CD14-positive monocyte (primary cell): ENCODE data around the gene ZNF565. TPM values are rescaled to one million over a fixed set of nuclear protein-coding genes. Genes with fewer than 3 reads are reported as not detected.

Experiments
- DNase-seq, 3 donors: peaks; one replicate each; pipeline ENCODE4 v3.0.0-alpha.2; 2011 to 2022
- H2AFZ ChIP-seq: 2 replicates; pipeline ENCODE4 v1.6.0; 2012; ENCODE audit warnings: mild to moderate bottlenecking, low read depth, low read length, inconsistent platforms; ENCODE audit not compliant: insufficient read depth, poor library complexity, severe bottlenecking
- H3K27ac ChIP-seq, 2 donors: 1 replicate in 1 of 2; 2 replicates in 1 of 2; pipeline ENCODE4 v1.5.1; 2012 to 2013; ENCODE audit warnings: low read length in 2 of 2, control low read depth in 1 of 2, inconsistent platforms in 1 of 2, low read depth in 1 of 2, mild to moderate bottlenecking in 1 of 2
- H3K27me3 ChIP-seq, 2 donors: one replicate each; pipeline versions ENCODE4 v1.6.0 to v1.6.1; 2011 to 2013; ENCODE audit warnings: low read length in 2 of 2; ENCODE audit not compliant: control insufficient read depth in 2 of 2, insufficient read depth in 2 of 2
- H3K36me3 ChIP-seq, 2 donors: replicated peaks in 1 of 2; 1 replicate in 1 of 2; 2 replicates in 1 of 2; pipeline versions ENCODE4 v1.5.1 to v1.6.1; 2012 to 2013; ENCODE audit warnings: low read length in 2 of 2, control low read depth in 1 of 2, inconsistent platforms in 1 of 2, mild to moderate bottlenecking in 1 of 2; ENCODE audit not compliant: insufficient read depth in 2 of 2, control insufficient read depth in 1 of 2
- H3K4me1 ChIP-seq, 2 donors: 1 replicate in 1 of 2; 2 replicates in 1 of 2; pipeline versions ENCODE4 v1.5.1 to v1.6.1; 2012 to 2013; ENCODE audit warnings: low read length in 2 of 2, control low read depth in 1 of 2, inconsistent platforms in 1 of 2, mild to moderate bottlenecking in 1 of 2, moderate library complexity in 1 of 2; ENCODE audit not compliant: insufficient read depth in 2 of 2, control insufficient read depth in 1 of 2
- H3K4me2 ChIP-seq: replicated peaks from 2 replicates; pipeline ENCODE3; 2012; ENCODE audit warnings: low read length, moderate library complexity, mild to moderate bottlenecking; ENCODE audit not compliant: poor library complexity, severe bottlenecking; ENCODE audit errors: extremely low read depth
- H3K4me3 ChIP-seq, 3 experiments: fragments of 200-600 bp in 1 of 3; sonication (generic) in 1 of 3; replicated peaks in 1 of 3; 1 replicate in 2 of 3; 2 replicates in 1 of 3; pipeline ENCODE4 v1.5.1; 2011 to 2013; ENCODE audit warnings: low read length in 3 of 3, mild to moderate bottlenecking in 3 of 3, control low read depth in 2 of 3, low read depth in 2 of 3, inconsistent platforms in 1 of 3, moderate library complexity in 1 of 3
- H3K79me2 ChIP-seq: 2 replicates; pipeline ENCODE4 v1.6.0; 2012; ENCODE audit warnings: mild to moderate bottlenecking, control low read depth, inconsistent platforms, low read length, moderate library complexity; ENCODE audit not compliant: insufficient read depth
- H3K9ac ChIP-seq: 2 replicates; pipeline ENCODE4 v1.6.0; 2017; ENCODE audit warnings: low read length, mild to moderate bottlenecking; ENCODE audit not compliant: insufficient read depth, poor library complexity, severe bottlenecking
- H3K9me3 ChIP-seq, 2 donors: replicated peaks in 1 of 2; 1 replicate in 1 of 2; 2 replicates in 1 of 2; pipeline versions ENCODE4 v1.5.1 to v1.6.1; 2012 to 2013; ENCODE audit warnings: low read length in 2 of 2, control low read depth in 1 of 2; ENCODE audit not compliant: control insufficient read depth in 1 of 2, insufficient read depth in 1 of 2
- H4K20me1 ChIP-seq: 2 replicates; pipeline ENCODE4 v1.6.0; 2012; ENCODE audit warnings: mild to moderate bottlenecking, low read length, control low read depth, moderate library complexity; ENCODE audit not compliant: insufficient read depth
- H3K27ac Mint-ChIP-seq, 7 donors: one replicate each; pipeline ENCODE4 v1.8.0; 2020; ENCODE audit warnings: mild to moderate bottlenecking in 7 of 7, mixed read lengths in 7 of 7, moderate library complexity in 6 of 7, inconsistent platforms in 2 of 7
- H3K27me3 Mint-ChIP-seq, 3 donors: one replicate each; pipeline ENCODE4 v1.8.0; 2021 to 2022; ENCODE audit warnings: low read depth in 3 of 3, mild to moderate bottlenecking in 3 of 3, mixed read lengths in 3 of 3, moderate library complexity in 3 of 3, inconsistent platforms in 1 of 3
- H3K36me3 Mint-ChIP-seq, 2 donors: one replicate each; pipeline ENCODE4 v1.8.0; 2020; ENCODE audit warnings: mixed read lengths in 2 of 2, inconsistent platforms in 1 of 2, mild to moderate bottlenecking in 1 of 2
- H3K4me1 Mint-ChIP-seq: one replicate; pipeline ENCODE4 v1.8.0; 2020; ENCODE audit warnings: mild to moderate bottlenecking, mixed read lengths
- H3K4me3 Mint-ChIP-seq, 2 donors: one replicate each; pipeline ENCODE4 v1.8.0; 2020; ENCODE audit warnings: mild to moderate bottlenecking in 2 of 2, mixed read lengths in 2 of 2, moderate library complexity in 1 of 2
- H3K9me3 Mint-ChIP-seq, 7 donors: one replicate each; pipeline ENCODE4 v1.8.0; 2020 to 2022; ENCODE audit warnings: mixed read lengths in 7 of 7, mild to moderate bottlenecking in 6 of 7, moderate library complexity in 6 of 7, inconsistent platforms in 2 of 7
- WGBS: methylation state at CpG from one replicate; pipeline ENCODE4 v1.1.5; 2013; ENCODE audit warnings: missing lambda C conversion rate; ENCODE audit not compliant: insufficient coverage; 5-methylcytosine and 5-hydroxymethylcytosine counted together
- intact Hi-C, 2 donors: fragments of 100-400 bp; cut with micrococcal nuclease; formaldehyde crosslinking; loops; one replicate each; pipeline versions ENCODE4 v1.15.0 to v1.15.1; 2023
- polyA plus RNA-seq, 3 donors: library from polyadenylated mRNA; depleted of rRNA in 1 of 3; unstranded in 2 of 3; stranded (reverse) in 1 of 3; fragments of 300-500 nt in 2 of 3; fragments of >200 nt in 1 of 3; fragmentation: Illumina TruSeq in 2 of 3; gene quantifications; 1 replicate in 2 of 3; 2 replicates in 1 of 3; pipeline ENCODE4 v1.2.3, GENCODE V29; 2012 to 2021
- TF ChIP-seq, protein P1 (sequence below): fragments of 200-600 bp; IDR thresholded peaks from one replicate; pipeline ENCODE4 v1.8.0; 2022; ENCODE audit warnings: antibody characterized with exemption, mild to moderate bottlenecking

Gene ZNF565
- polyA plus RNA-seq, 3 donors: 1.5 to 3.5 (median 2.1) TPM

DNA sequence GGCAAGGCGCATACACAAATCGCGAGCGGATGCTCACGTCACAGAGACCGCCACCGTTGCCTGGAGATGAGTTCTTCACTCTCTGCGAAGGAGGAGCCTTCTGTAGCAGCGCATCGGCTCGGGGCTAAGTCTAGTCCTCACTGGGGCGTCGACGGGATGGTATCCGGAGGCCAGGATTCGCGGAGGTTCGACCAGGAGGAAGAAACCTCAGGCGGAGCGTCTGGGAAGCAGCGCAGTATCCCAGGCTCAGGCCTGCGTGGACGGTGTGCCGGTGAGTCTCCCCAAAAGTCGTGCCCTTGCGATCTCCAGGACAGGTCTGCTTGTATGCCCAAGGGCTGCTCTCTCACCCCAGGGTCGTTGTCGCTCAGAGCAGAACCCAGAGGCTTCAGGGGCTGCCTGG, 40.9 kb upstream of the ZNF565 start:
- Histone ChIP-seq H3K4me1 (no peaks in the 10 kb centered on the region), H3K79me2 (no peaks in the 10 kb centered on the region), H3K4me2 (no peak overlapping the region), H3K27ac (no peak overlapping the region), H3K9ac (no peak overlapping the region), H3K9me3 (peaks cover 80 to 83% of the 10 kb centered on the region in 2 donors), H3K36me3 (no peaks in the 10 kb centered on the region), H3K4me3 (no peak overlapping the region), H4K20me1 (no peaks in the 10 kb centered on the region), H3K27me3 (no peaks in the 10 kb centered on the region), H2AFZ (no peak overlapping the region)
- 95% methylated on average over 23 of the region's 28 CpGs for WGBS
- intact Hi-C loops: no loop called here
- Mint-ChIP-seq H3K9me3 (peaks cover 15 to 64% (median 28%) of the 10 kb centered on the region in 7 donors), H3K36me3 (no peaks in the 10 kb centered on the region), H3K27ac (no peak overlapping the region), H3K27me3 (peaks cover 2 to 7% (median 5%) of the 10 kb centered on the region in 3 donors), H3K4me1 (no peaks in the 10 kb centered on the region), H3K4me3 (no peak overlapping the region)
- DNase-seq: no peak
- TF ChIP-seq, protein P1, sequence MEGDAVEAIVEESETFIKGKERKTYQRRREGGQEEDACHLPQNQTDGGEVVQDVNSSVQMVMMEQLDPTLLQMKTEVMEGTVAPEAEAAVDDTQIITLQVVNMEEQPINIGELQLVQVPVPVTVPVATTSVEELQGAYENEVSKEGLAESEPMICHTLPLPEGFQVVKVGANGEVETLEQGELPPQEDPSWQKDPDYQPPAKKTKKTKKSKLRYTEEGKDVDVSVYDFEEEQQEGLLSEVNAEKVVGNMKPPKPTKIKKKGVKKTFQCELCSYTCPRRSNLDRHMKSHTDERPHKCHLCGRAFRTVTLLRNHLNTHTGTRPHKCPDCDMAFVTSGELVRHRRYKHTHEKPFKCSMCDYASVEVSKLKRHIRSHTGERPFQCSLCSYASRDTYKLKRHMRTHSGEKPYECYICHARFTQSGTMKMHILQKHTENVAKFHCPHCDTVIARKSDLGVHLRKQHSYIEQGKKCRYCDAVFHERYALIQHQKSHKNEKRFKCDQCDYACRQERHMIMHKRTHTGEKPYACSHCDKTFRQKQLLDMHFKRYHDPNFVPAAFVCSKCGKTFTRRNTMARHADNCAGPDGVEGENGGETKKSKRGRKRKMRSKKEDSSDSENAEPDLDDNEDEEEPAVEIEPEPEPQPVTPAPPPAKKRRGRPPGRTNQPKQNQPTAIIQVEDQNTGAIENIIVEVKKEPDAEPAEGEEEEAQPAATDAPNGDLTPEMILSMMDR: no peak

DNA sequence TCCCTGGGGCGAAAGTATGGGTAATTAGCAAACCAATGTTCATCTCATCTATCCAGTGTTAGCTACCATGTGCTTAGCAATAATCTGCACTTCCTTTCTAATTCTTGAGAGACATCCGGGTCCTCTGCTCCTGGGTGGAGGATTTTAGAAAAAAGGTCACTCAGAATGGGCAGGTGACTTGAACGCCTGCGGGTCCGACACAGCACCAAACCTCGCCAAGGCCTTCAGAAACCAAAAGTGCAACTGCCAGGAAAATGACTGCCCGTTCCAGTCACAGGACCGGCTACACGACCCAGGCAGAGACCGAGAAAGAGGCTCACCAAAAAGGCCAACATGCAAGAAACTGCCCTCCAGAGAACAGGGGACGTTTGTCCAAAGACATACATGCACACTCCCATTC, 40.4 kb upstream of the ZNF565 start:
- Mint-ChIP-seq H3K9me3 (peaks cover 15 to 69% (median 32%) of the 10 kb centered on the region in 7 donors), H3K4me3 (no peak overlapping the region), H3K27me3 (peaks cover 2 to 7% (median 5%) of the 10 kb centered on the region in 3 donors), H3K4me1 (no peaks in the 10 kb centered on the region), H3K36me3 (no peaks in the 10 kb centered on the region), H3K27ac (no peak overlapping the region)
- intact Hi-C loops: no loop called here
- H3K4me1 ChIP-seq: no peaks in the 10 kb centered on the region
- 94% methylated on average over 9 of the region's 11 CpGs for WGBS
- H3K4me2 ChIP-seq: no peak overlapping the region
- no peaks in the 10 kb centered on the region for H3K79me2 ChIP-seq
- H2AFZ ChIP-seq: no peak overlapping the region
- H3K9me3 ChIP-seq: peaks cover 81 to 85% of the 10 kb centered on the region in 2 donors
- TF ChIP-seq, protein P1: no peak
- H4K20me1 ChIP-seq: no peaks in the 10 kb centered on the region
- no peak overlapping the region for H3K4me3 ChIP-seq
- H3K27ac ChIP-seq: no peak overlapping the region
- no peaks in the 10 kb centered on the region for H3K27me3 ChIP-seq
- no peak overlapping the region for H3K9ac ChIP-seq
- H3K36me3 ChIP-seq: no peaks in the 10 kb centered on the region
- no peak for DNase-seq
